HG03558 (cell line): ENCODE results near the gene ABCB10.
"Not testable (repeated sequence)": the region's sequence is repeated elsewhere in the genome, so short reads cannot be mapped to it uniquely, and the experiment has no call there.

Experiments used
- ATAC-seq: cut with Tn5 transposase; IDR thresholded peaks from one replicate; pipeline ENCODE4 v1.9.1; 2021; ENCODE audit warnings: moderate number of reproducible peaks; ENCODE audit not compliant: unreplicated experiment; ENCODE audit errors: extremely low read depth

Gene ABCB10

DNA sequence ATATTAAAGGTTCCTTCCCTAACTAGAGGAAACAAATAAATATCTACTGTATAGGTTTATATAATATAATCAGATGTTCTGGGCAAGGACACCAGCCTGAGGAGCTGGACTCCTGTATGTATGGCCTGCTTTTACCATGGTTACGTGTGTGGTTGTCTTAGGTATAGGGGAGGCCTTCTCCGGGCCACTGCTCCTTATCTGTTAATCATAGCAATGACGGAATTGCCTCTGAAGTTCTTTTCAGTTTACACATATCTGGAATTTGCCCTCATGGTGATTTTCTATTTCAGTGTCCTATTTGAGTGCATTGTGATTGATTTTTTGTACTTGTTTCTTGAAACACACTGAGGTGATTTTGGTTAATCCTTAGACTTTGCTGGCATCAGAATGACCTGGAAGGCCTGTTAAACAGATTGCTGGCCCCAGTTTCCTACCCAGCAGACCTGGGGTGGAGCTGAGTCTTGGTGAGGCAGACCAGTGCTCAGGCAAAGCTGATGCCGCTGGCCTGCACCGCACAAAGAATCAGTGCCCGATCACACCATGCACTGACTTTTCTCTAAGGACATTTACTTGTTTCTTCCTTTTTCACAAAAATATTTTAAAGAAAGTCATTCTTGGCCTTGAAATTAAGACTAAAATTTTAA lies 18.5 kb downstream of the ABCB10 start:
- no peak for ATAC-seq

DNA sequence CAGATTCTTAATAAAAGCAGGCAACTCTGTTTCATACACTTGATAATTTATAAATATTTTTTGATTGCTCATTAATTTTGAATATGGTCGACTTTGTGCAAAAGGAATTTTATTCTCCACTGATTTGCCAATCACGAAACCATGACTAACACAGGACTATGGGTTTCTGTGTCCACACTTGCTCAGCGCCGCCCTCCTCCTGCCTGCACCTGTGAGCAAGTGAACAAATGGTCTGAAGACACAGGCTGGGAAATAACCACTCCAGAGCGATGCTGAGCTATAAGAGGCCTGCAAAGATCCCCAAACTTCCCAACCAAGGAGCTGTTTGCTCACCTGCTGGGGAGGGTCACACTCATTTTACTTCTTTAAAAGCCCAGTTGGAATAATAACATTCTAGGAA lies 19.6 kb downstream of the ABCB10 start:
- ATAC-seq: no peak

DNA sequence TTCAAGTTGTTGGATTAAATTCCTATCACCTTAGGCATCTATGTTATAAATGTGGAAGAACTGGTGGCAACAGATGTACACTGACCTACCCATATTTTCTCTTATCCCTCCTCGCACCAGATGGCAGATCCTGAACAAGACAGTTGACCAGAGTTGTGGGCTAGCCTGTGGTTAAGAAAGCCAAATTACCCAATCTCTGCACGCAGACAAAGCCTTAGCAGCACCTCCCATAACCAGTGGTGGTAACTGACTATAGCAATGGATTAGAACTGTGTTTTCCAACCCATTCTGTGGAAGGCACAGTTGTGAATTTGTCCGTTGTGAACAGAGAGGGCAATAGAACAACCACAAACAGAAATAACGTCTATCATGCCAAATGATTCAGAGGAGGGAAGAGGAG lies 20.6 kb downstream of the ABCB10 start:
- no peak for ATAC-seq

DNA sequence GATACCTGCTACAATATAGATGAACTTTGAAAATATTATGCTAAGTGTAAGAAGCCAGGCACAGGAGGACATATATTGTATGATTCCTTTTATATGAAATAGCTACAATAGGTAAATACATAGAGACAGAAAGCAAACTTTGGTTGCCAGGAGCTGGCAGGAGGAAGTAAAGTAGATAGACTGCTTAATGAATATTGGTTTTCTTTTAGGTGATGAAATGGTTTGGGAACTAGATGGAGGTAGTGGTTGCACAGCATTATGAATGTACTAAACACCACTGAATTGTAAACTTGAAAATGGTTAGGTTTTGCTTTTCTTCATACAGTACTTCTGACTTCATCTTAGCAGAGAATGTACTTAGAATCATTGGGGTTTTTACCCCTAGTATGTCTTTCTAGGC lies 21.5 kb downstream of the ABCB10 start:
- no peak for ATAC-seq

DNA sequence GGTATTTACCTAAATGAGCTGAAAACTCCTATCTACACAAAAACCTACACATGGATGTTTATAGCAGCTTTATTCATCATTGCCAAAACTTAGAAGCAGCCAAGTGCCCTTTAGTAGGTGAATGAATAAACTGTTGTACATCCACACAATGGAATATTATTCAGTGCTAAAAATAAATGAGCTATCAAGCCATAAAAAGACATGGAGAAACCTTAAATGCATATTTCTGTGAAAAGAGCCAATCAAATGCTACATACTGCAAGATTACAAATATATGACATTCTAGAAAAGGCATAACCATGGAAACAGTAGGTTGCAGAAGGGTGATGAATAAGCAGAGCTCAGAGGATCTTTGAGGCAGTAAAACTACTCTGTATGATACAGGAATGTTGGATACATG lies 23.3 kb downstream of the ABCB10 start:
- no peak for ATAC-seq

DNA sequence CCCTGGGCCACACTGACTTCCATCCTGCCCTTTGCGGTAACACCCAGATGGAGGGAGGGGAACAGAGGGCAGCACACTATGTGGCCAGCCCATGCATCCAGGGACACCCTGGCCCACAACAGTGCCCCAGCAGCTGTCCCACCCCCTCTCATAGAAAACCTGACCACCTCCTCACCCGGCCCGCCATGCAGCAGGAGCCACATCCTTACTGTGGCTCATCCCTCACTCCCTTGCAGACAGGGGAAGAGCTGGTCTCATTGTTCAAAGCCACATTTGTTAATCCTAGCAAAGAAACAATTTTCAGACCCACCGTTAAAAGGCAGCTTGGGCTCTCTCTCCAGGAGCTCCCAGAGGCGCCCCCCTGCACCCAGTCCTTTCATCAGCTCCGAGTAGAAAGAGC lies 27.2 kb downstream of the ABCB10 start:
- ATAC-seq: no peak

DNA sequence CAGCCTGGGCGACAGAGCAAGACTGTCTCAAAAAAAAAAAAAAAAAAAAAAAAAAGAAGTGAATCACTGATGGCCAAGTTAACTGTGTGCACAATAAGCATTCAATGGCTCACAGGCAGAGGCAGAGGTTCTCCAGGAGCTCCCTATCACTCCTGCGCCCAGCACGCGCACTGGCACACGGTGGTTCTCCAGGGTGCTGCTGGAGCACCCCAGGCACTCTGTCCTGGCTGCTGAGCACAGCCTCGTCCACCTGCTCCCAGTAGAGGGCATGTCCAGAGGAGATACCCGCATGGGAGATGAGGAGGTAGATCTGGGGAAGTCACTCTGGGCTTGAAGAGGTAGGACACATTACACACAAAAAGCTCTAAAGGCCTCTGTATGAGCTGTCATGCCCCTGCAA lies 28.9 kb downstream of the ABCB10 start:
- no peak for ATAC-seq

DNA sequence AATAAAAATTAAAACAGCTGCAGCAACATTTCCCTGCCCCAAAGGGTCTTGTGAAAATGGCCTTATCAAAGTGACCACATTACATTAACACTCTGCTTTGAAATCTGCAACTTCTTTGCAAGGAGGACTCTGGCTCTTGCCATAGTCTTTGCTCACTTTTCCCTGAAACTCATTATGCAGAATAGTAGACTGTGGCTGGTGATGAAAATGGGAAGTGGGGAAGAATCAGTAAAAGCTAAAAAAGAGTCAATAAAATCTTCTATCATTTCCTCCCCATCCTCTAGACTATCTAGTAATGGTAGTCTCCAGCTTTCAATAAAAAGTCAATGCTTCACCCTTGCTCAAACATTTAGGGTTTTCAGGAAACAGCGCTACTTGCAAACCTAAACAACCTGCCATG lies 31.8 kb downstream of the ABCB10 start:
- no peak for ATAC-seq

DNA sequence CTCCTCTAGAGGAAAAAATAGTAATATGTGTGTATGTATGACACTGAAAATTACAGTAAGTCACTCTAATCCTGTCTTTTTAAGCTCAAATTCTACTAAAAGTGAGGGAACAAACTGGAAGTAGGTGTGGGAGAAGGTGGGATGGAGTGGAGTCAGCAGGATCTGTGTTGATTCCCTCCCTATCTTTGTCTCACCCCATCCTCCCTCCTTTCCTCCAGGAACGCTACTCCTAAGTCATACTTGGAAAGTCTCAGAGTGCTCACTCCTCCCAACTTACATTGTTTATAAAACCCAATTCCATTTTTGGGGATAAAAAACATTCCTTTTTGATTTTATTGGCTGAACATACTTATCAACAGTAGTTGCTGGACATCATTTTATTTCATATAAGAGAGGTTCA lies 35.5 kb downstream of the ABCB10 start:
- ATAC-seq: no peak

DNA sequence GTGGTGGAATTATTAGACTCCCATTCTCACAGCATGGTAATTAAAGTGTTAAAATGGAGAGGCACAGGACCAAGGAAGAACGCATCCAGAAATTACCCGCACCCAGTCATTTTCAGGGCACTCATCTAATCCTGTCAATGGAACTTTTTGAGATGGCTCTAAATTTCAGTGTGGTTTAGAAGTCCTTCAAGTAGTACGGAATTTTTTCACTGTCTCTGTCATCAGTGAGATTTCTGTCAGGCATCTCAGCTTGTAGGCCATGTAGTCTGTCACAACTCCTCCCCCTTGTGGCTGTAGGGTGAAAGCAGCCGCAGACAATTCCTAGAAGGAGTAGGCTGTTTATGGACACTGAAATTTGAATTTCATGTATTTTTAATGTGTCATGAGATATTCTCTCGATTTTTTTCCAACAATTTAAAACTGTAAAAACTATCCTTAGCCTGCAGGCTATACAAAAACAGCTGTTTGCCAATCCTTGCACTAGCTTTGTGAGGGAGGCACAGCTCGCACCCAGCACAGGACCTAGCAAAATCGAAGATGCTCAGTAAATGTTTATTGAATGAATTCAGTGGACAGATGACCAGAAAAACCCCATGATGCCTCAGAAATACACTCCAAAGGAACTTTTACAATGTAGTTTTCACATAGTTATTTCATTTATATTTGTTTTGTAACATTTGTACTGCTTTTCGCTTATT lies 43.8 kb downstream of the ABCB10 start:
- no peak for ATAC-seq

DNA sequence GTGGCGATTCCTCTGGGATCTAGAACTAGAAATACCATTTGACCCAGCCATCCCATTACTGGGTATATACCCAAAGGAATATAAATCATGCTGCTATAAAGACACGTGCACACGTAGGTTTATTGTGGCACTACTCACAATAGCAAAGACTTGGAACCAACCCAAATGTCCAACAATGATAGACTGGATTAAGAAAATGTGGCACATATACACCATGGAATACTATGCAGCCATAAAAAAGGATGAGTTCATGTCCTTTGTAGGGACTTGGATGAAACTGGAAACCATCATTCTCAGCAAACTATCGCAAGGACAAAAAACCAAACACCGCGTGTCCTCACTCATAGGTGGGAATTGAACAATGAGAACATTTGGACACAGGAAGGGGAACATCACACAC lies 46.9 kb downstream of the ABCB10 start:
- not testable (repeated sequence) for ATAC-seq

DNA sequence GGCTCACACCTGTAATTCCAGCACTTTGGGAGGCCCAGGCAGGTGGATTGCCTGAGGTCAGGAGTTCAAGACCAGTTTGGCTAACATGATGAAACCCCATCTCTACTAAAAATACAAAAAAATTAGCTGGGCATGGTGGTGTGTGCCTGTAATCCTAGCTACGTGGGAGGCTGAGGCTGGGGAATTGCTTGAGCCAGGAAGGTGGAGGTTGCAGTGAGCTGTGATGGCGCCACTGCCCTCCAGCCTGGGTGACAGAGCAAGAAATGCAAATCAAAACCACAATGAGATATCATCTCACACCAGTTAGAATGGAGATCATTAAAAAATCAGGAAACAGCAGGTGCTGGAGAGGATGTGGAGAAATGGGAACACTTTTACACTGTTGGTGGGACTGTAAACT lies 47.3 kb downstream of the ABCB10 start:
- not testable (repeated sequence) for ATAC-seq

DNA sequence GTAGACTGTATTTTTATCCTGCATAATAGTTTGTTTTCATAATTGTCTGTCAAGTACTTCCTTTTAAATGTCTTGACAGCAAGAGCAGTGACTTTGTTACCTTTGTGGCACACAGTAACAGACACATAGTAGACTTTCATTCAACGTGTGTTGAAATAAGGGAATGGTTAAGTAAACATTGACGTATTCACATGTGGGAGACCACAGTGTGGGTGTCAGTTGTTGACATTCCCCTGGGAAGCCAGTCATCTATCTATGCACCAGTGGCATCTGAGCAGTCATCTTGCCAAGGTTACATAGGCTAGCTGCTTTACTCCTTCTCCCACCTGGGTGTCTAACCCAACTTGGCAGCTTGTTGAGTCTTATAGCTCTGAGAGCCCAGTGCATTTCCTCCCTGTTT lies 48.9 kb downstream of the ABCB10 start:
- no peak for ATAC-seq

DNA sequence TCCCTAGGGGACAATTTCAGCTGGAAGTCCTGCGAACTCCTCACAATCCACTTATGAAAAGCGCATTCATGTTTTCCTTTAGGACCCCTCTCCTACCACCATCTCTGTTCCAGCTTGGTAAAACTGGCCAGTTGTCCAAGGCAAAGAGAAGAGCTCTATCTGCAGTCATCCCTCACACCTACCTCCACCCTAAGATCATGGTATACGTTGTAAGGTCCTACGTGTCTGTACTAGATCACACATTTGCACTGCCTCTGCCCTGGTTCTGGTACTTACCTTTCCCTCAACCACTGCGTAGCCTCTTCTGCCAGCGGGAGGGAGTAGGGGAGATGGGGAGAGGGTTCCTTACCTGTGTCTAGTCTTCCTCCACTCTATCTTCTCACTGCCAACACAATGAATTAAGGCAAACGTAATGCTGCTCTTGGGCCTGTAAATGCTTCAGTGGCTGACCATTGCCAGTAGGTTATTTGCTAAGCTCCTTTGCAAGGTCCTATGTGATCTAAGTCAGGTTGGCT lies 49.6 kb downstream of the ABCB10 start:
- ATAC-seq: no peak

DNA sequence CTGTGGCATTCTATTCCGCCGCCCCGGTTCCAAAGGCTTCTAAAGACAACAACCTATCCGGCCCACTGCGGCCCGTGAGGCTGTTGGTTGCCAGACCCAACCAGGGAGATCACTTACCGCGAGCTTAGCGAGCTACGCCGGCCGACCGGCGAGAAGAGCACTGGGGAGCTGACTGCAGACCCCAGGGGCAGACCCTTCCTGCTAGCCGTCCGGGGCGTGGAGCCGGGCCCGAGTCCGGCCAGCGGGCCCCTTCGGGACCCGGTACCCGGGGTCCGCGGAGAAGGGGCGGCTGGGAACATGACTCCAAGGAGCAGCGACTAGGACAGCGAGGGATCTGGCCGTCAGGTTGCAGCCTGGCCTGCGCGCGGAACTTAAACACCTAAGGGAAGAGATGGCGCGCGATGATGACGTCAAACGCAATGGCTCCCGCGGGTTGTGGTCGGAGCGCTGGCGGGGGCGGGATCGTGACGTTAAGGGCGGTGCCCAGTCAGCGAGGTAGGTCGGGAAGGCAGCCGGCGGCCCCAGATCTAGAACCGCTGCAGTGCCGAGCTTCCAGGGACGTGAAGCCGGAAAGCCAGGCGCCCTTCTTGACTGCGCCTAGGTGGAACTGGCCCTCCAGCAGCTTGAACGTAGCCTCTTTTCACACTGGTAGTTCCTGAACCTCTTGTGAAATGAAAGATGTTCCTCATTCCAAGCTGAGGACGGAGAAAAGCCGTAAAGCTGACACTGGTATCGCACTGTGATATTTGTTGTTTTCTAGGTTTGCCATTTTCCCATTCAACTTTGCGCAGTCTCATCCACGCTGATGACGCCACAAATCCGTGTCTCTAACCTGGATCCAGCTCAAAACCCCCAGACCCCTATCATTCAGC lies 50.3 kb downstream of the ABCB10 start, which contains the start of gene NUP133:
TSS of gene NUP133 (minus strand) at position 391 of the 872 bp plus-strand sequence. CDS start at position 299, 92 bp downstream.
- ATAC-seq: peak; percentile 68

DNA sequence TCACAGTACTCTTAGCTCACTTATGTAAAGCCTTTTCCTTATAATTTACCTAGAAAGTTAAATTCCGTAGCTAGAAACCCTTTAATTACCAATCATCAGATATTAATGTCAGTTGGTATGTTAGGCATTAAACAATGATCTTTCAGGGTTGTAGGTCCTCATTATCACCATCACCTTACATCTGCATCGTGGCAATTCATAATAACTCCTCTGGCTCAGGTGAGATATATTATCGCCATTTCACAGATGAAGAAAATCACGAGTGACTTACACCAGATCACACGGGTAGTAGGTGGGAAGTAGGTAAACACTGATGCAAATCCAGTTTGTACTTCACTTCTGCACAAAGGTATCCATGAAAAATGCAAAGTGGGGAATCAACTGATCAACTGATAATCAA lies 51.0 kb downstream of the ABCB10 start:
- no peak for ATAC-seq

DNA sequence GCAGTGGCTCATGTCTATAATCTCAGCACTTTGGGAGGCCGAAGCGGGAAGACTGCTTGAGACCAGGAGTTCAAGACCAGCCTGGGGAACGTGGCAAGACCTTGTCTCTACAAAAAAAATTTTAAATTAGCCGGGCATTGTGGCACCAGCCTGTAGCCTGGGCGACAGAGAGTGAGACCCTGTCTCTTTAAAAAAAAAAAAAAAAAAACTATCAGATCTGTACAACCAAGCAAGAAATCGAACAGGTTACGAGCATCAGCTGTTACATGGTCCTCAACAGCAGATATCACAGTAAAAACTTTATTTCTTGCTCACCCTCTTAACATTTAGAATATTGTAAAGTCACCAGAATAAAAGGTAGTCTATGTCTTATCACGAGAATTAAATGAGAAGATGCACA lies 51.9 kb downstream of the ABCB10 start:
- no peak for ATAC-seq

DNA sequence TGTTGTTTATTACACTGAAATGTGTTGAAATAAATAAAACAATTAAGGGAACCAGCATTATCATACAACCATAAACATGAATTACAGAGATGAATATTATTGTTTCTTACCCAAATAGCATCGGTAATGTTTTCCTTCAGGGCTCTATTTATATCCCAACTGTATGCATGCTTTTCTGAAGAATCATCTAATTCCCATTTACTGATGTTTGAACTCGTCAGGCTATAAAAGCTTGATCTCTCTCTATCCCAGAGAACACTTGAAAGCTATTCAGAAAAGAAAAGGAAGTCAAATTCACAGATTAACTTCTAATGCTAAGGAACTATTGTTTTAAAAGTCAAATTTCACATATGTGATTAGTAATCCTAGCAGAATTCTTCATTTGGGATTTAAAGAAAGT lies 62.7 kb downstream of the ABCB10 start:
- no peak for ATAC-seq

DNA sequence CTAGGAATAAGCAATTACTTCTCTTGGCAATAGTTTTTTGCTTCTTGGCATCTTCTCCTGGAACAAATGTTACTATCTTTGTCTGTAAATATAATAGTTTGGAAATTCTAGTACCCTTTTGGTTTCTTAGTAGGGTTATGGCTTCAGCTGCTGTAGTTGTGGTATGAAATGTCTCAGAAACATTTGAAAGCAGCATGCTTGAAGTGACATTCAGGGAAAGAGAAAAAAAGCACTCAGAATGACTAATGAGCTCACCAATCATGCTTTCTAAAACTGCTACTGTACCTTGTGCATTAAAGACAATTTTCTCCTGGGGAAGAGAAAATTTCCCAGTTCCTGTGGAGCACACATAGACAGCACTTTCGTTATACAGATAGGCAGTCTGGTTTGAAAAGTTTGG lies 71.3 kb downstream of the ABCB10 start:
- ATAC-seq: no peak

DNA sequence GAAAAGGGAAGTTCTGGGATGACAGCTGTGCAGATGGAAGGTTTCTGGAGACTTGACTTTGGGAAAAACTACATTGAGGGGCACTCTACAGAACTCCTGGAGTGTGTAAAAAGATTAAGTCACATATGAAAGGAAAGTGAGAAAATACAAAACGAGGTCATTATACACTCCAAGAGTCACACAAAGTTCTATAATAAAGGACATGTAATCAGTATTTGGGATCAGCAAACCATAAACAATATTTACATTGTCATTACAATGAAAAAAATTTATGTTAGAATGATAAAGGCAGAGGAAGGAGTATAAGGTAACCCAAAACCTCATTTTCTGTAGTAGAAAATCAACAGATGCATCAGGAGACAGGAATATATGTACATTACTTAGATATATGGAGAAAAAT lies 73.2 kb downstream of the ABCB10 start:
- no peak for ATAC-seq

DNA sequence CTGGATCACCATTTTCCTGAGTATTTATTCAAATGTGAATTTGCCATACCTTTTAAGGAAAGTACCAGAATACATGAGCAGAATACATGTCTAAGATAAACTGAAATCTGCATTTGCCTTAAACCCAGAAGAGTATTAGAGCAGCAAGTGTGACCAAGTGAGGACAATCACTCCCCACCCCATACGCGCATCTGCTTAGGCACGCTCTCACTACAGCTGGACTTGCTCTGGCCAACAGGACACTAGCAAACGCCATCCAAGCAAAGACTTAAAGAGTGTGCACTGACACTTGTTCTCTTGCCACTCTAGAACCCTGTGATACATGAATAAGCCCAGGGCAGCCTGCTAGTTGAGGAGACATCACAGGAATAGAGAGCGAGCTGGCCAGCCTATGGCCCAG lies 76.0 kb downstream of the ABCB10 start:
- ATAC-seq: no peak
